HG02798 (cell line): ENCODE results near the gene LINC00632.

Experiments used
- ATAC-seq: cut with Tn5 transposase; IDR thresholded peaks from one replicate; pipeline ENCODE4 v1.9.1; 2021; ENCODE audit warnings: mild to moderate bottlenecking; ENCODE audit not compliant: unreplicated experiment, poor library complexity

The LINC00632 gene

GRCh38 chrX:140764401-140764919 lies 54.9 kb downstream of the LINC00632 start:
- ATAC-seq: no peak

GRCh38 chrX:140765043-140765784 lies 55.7 kb downstream of the LINC00632 start:
- no peak for ATAC-seq

GRCh38 chrX:140766024-140766611 lies 56.6 kb downstream of the LINC00632 start:
- ATAC-seq: no peak

GRCh38 chrX:140767646-140768045 lies 58.1 kb downstream of the LINC00632 start:
- ATAC-seq: no peak

- no peak for ATAC-seq
Measured at GRCh38 chrX:140775211-140775610, 65.7 kb downstream of the LINC00632 start.

- no peak for ATAC-seq
Measured at GRCh38 chrX:140776320-140776719, 66.8 kb downstream of the LINC00632 start.

- ATAC-seq: no peak
Measured at GRCh38 chrX:140794642-140795041, 85.1 kb downstream of the LINC00632 start.

- no peak for ATAC-seq
Measured at GRCh38 chrX:140799216-140799615, 89.7 kb downstream of the LINC00632 start.

- ATAC-seq: no peak
Measured at GRCh38 chrX:140804292-140804691, 94.7 kb downstream of the LINC00632 start.

GRCh38 chrX:140815868-140816267 lies 106.3 kb downstream of the LINC00632 start:
- ATAC-seq: no peak

GRCh38 chrX:140817943-140818342 lies 108.4 kb downstream of the LINC00632 start:
- no peak for ATAC-seq

GRCh38 chrX:140821280-140821679 lies 111.7 kb downstream of the LINC00632 start:
- ATAC-seq: no peak

GRCh38 chrX:140822184-140822583 lies 112.6 kb downstream of the LINC00632 start:
- no peak for ATAC-seq

GRCh38 chrX:140822861-140823260 lies 113.3 kb downstream of the LINC00632 start:
- no peak for ATAC-seq

GRCh38 chrX:140836874-140837273 lies 127.3 kb downstream of the LINC00632 start:
- ATAC-seq: no peak
